Naive thymus-derived CD4-positive, alpha-beta T cell (primary cell): ENCODE data around the gene KDM5C. TPM values are rescaled to one million over a fixed set of nuclear protein-coding genes. Genes with fewer than 3 reads are reported as not detected.

ENCODE experiments used
- ATAC-seq: fragments of 150-1000 bp; cut with Tn5 transposase; 2 replicates; pipeline ENCODE4 v1.10.0; 2021; ENCODE audit warnings: mild to moderate bottlenecking, moderate library complexity
- CTCF ChIA-PET: fragments of 350-600 bp; sonication (Branson Sonifier 250); formaldehyde crosslinking; loops from one replicate; lab custom pipeline; 2021; ENCODE audit warnings: antibody characterized with exemption; lab: Charles Lee
- POLR2A ChIA-PET: fragments of 350-600 bp; sonication (Branson Sonifier 250); formaldehyde crosslinking; loops from one replicate; lab custom pipeline; 2021; ENCODE audit warnings: antibody characterized with exemption, inconsistent platforms; lab: Charles Lee
- DNase-seq, 9 donors: peaks; one replicate each; pipeline versions ENCODE4 v3.0.0 to v3.0.0-alpha.2; 2020 to 2022; ENCODE audit warnings: mixed read lengths in 1 of 9
- H3K27ac ChIP-seq: one replicate; pipeline ENCODE4 v1.7.0; 2013; ENCODE audit warnings: mild to moderate bottlenecking, low read depth, low read length, moderate library complexity
- H3K27me3 ChIP-seq, 2 donors: one replicate each; pipeline ENCODE4 v1.7.0; 2013; ENCODE audit warnings: low read length in 2 of 2, mild to moderate bottlenecking in 2 of 2, moderate library complexity in 2 of 2; ENCODE audit not compliant: control insufficient read depth in 2 of 2, insufficient read depth in 2 of 2
- H3K36me3 ChIP-seq, 3 experiments: 1 replicate in 2 of 3; 2 replicates in 1 of 3; pipeline ENCODE4 v1.7.0; 2013; ENCODE audit warnings: low read length in 3 of 3, mild to moderate bottlenecking in 3 of 3, moderate library complexity in 1 of 3; ENCODE audit not compliant: insufficient read depth in 3 of 3, control insufficient read depth in 2 of 3
- H3K4me1 ChIP-seq, 2 donors: one replicate each; pipeline ENCODE4 v1.7.0; 2013; ENCODE audit warnings: low read length in 2 of 2, mild to moderate bottlenecking in 2 of 2, moderate library complexity in 1 of 2; ENCODE audit not compliant: control insufficient read depth in 2 of 2, insufficient read depth in 2 of 2
- H3K4me3 ChIP-seq: 2 replicates; pipeline ENCODE4 v1.7.0; 2013; ENCODE audit warnings: mild to moderate bottlenecking, low read length
- H3K9me3 ChIP-seq, 3 experiments: 1 replicate in 2 of 3; 2 replicates in 1 of 3; pipeline ENCODE4 v1.7.0; 2013; ENCODE audit warnings: low read length in 3 of 3; ENCODE audit not compliant: control insufficient read depth in 2 of 3
- H3K27ac Mint-ChIP-seq, 9 donors: one replicate each; pipeline ENCODE4 v1.8.0; 2020 to 2022; ENCODE audit warnings: mixed read lengths in 9 of 9, mild to moderate bottlenecking in 8 of 9, moderate library complexity in 5 of 9, inconsistent platforms in 2 of 9
- H3K27me3 Mint-ChIP-seq, 5 donors: one replicate each; pipeline ENCODE4 v1.8.0; 2021 to 2022; ENCODE audit warnings: mixed read lengths in 5 of 5, mild to moderate bottlenecking in 1 of 5
- H3K36me3 Mint-ChIP-seq, 5 donors: one replicate each; pipeline ENCODE4 v1.8.0; 2020 to 2022; ENCODE audit warnings: mixed read lengths in 5 of 5, mild to moderate bottlenecking in 3 of 5, inconsistent platforms in 1 of 5
- H3K4me1 Mint-ChIP-seq, 7 donors: one replicate each; pipeline ENCODE4 v1.8.0; 2020 to 2022; ENCODE audit warnings: mixed read lengths in 7 of 7, mild to moderate bottlenecking in 3 of 7, inconsistent platforms in 1 of 7
- H3K4me3 Mint-ChIP-seq, 10 donors: one replicate each; pipeline ENCODE4 v1.8.0; 2020 to 2022; ENCODE audit warnings: mild to moderate bottlenecking in 10 of 10, mixed read lengths in 10 of 10, moderate library complexity in 6 of 10, inconsistent platforms in 2 of 10
- H3K9me3 Mint-ChIP-seq, 11 donors: one replicate each; pipeline ENCODE4 v1.8.0; 2020 to 2022; ENCODE audit warnings: mixed read lengths in 11 of 11, mild to moderate bottlenecking in 4 of 11, inconsistent platforms in 1 of 11, moderate library complexity in 1 of 11
- intact Hi-C, 2 donors: fragments of 100-400 bp; cut with micrococcal nuclease; formaldehyde crosslinking; loops; one replicate each; pipeline ENCODE4 v1.15.1; 2023
- polyA plus RNA-seq, 2 donors: library from polyadenylated mRNA; unstranded; fragments of 300-500 nt; fragmentation: Illumina TruSeq; gene quantifications; one replicate each; pipeline ENCODE4 v1.2.3, GENCODE V29; 2021
- total RNA-seq, 6 experiments: library from RNA in 5 of 6; stranded (reverse) in 5 of 6; gene quantifications; 1 replicate in 5 of 6; 2 replicates in 1 of 6; pipeline ENCODE4 v1.2.3 and lab custom pipeline; 2021 to 2026

KDM5C gene
- total and polyA plus RNA-seq, 7 experiments from 2014 or later, result 24.4 to 216 (median 128) TPM

DNA sequence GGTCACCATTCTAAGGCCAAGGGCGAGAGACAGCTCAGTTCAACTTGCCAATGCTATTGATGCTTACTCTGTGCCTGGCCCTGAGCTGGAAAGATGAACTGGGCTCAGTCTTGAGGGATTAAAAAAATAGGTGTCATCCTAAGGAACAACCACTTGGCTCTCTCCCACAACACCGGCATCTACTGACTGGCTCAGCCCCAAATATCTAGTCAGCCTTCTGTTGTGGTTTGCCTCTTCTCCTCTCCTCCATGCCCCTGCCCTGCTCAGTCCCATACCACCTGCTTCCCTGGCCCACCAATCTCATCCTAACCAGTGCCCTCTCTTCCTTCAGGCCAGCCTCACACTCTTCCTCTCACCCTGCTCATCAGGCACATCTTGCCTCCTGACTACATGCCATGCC lies 29.6 kb downstream of the KDM5C start:
- no peaks in the 10 kb centered on the region for H3K4me1 Mint-ChIP-seq
- no peaks in the 10 kb centered on the region for H3K9me3 ChIP-seq
- H3K4me3 ChIP-seq, result no peak overlapping the region
- POLR2A ChIA-PET, result interaction anchor here (0.6 to 0.7 kb wide), 2 partner anchors 29 to 99 kb away, joined by 3 read pairs; no protein-coding TSS in a partner anchor
- H3K4me3 Mint-ChIP-seq, result no peak overlapping the region
- H3K4me1 ChIP-seq, result no peaks in the 10 kb centered on the region
- no peaks in the 10 kb centered on the region for H3K27me3 Mint-ChIP-seq
- ATAC-seq, result no peak
- H3K36me3 ChIP-seq, result peaks cover 4 to 78% (median 13%) of the 10 kb centered on the region in 3 experiments
- no peaks in the 10 kb centered on the region for H3K27me3 ChIP-seq
- no peaks in the 10 kb centered on the region for H3K9me3 Mint-ChIP-seq
- peak overlapping the region in 2 of 9 donors; percentile 17 to 55 for H3K27ac Mint-ChIP-seq
- CTCF ChIA-PET, result no interaction called here
- H3K36me3 Mint-ChIP-seq, result peaks cover 0 to 56% (median 14%) of the 10 kb centered on the region in 5 donors
- no peak for DNase-seq
- intact Hi-C loops, result no loop called here
- H3K27ac ChIP-seq, result no peak overlapping the region

DNA sequence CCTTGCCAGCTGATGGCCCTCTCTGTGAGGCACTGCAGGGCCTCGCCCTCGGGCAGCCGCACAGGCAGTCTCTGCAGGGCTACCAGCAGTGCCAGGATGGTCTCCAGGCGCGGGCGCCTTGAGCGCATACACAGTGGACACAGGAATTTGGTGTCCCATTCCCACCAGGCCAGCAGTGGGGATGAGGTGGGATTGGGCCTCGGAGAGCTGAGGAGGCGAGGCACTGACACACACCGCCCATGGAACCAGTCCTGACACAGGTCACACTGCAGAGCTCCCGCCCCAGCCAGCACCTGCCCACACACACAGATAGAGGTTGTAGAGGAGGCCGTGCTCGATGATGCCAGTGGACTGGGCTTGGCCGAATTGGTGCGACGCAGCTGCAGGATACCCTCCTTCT lies 30.7 kb downstream of the KDM5C start:
- ATAC-seq (no peak), DNase-seq (no peak)
- no peak overlapping the region for H3K4me3 Mint-ChIP-seq
- H3K27me3 Mint-ChIP-seq, result no peaks in the 10 kb centered on the region
- H3K4me1 Mint-ChIP-seq, result no peaks in the 10 kb centered on the region
- no peaks in the 10 kb centered on the region for H3K4me1 ChIP-seq
- no peak overlapping the region for H3K27ac ChIP-seq
- H3K36me3 ChIP-seq, result peaks cover 4 to 67% (median 13%) of the 10 kb centered on the region in 3 experiments
- CTCF ChIA-PET, result no interaction called here
- POLR2A ChIA-PET, result no interaction called here
- H3K36me3 Mint-ChIP-seq, result peaks cover 0 to 52% (median 10%) of the 10 kb centered on the region in 5 donors
- intact Hi-C loops, result no loop called here
- H3K27me3 ChIP-seq, result no peaks in the 10 kb centered on the region
- H3K9me3 Mint-ChIP-seq, result no peaks in the 10 kb centered on the region
- no peak overlapping the region for H3K27ac Mint-ChIP-seq
- no peak overlapping the region for H3K4me3 ChIP-seq
- H3K9me3 ChIP-seq, result no peaks in the 10 kb centered on the region

GRCh38 chrX:53193093-53193492 lies 31.9 kb downstream of the KDM5C start:
- Histone ChIP-seq H3K27me3 (no peaks in the 10 kb centered on the region), H3K9me3 (no peaks in the 10 kb centered on the region), H3K4me3 (no peak overlapping the region), H3K36me3 (peaks cover 4 to 54% (median 13%) of the 10 kb centered on the region in 3 experiments), H3K27ac (no peak overlapping the region), H3K4me1 (no peaks in the 10 kb centered on the region)
- ChIA-PET CTCF (no interaction called here), POLR2A (no interaction called here)
- Mint-ChIP-seq H3K36me3 (peaks cover 0 to 40% (median 10%) of the 10 kb centered on the region in 5 donors), H3K27me3 (no peaks in the 10 kb centered on the region), H3K4me1 (no peaks in the 10 kb centered on the region), H3K27ac (no peak overlapping the region), H3K9me3 (no peaks in the 10 kb centered on the region), H3K4me3 (no peak overlapping the region)
- intact Hi-C loops, result no loop called here
- ATAC-seq (no peak), DNase-seq (no peak)

DNA sequence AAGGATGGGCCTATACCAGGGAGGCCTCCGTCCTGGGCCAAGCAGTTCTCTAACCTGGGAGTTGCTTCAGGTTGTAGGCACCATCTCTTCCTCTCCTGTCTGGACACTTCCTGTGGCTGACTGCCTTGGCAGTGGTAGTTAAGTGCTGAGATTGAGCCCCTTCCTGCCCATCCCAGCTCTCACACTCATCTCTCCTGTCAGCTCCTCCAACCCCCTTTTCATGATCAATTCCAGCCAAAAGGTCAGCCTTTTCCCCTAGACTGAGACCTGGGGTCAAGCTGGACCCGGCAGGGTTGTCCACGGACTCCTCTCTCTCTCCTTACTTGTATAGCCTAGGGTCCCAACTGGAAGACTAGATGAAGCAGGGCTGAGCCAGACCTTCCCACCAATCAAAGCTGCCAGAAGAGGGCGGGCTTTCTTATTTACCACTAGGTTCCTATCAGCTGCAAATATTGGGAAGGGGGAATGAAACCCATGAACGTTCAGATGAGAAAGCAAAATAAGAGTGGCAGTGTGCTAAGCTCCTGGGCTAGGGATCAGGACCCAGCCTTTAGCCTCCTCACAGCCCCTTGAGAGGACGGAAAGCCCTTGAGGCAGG lies 34.5 kb downstream of the KDM5C start:
- Mint-ChIP-seq H3K27ac (peak overlapping the region in 5 of 9 donors; percentile 25 to 82 (median 75)), H3K9me3 (no peaks in the 10 kb centered on the region), H3K4me3 (no peak overlapping the region), H3K4me1 (no peaks in the 10 kb centered on the region), H3K36me3 (peaks cover 0 to 32% (median 1%) of the 10 kb centered on the region in 5 donors), H3K27me3 (no peaks in the 10 kb centered on the region)
- no peaks in the 10 kb centered on the region for H3K4me1 ChIP-seq
- POLR2A ChIA-PET, result interaction anchor here (1.1 kb wide), 1 partner anchor 18 kb away, joined by 3 read pairs; no protein-coding TSS in a partner anchor
- DNase-seq, result no peak
- intact Hi-C loops, result no loop called here
- no peak overlapping the region for H3K27ac ChIP-seq
- H3K36me3 ChIP-seq, result peaks cover 0 to 29% (median 6%) of the 10 kb centered on the region in 3 experiments
- H3K4me3 ChIP-seq, result no peak overlapping the region
- no peaks in the 10 kb centered on the region for H3K27me3 ChIP-seq
- CTCF ChIA-PET, result interaction anchor here (1.4 kb wide), 1 partner anchor 9 kb away, joined by 3 read pairs; no protein-coding TSS in a partner anchor
- peak; percentile 16 for ATAC-seq
- H3K9me3 ChIP-seq, result no peaks in the 10 kb centered on the region

GRCh38 chrX:53188763-53189162 lies 36.2 kb downstream of the KDM5C start:
- CTCF ChIA-PET, result interaction anchor here (1.4 kb wide), 1 partner anchor 11 kb away, joined by 3 read pairs; no protein-coding TSS in a partner anchor
- intact Hi-C loops, result no loop called here
- peak overlapping the region in 5 of 9 donors; percentile 23 to 62 (median 37) for H3K27ac Mint-ChIP-seq

GRCh38 chrX:53186351-53186750 lies 38.7 kb downstream of the KDM5C start:
- H3K4me1 ChIP-seq, result no peaks in the 10 kb centered on the region
- CTCF ChIA-PET, result no interaction called here
- DNase-seq, result no peak

More at GRCh38 chrX:53188763-53189162, 36.2 kb downstream of the KDM5C start:
- ATAC-seq (no peak), DNase-seq (no peak)
- Mint-ChIP-seq H3K4me3 (no peak overlapping the region), H3K4me1 (no peaks in the 10 kb centered on the region), H3K9me3 (no peaks in the 10 kb centered on the region), H3K36me3 (peaks cover 0 to 33% (median 0%) of the 10 kb centered on the region in 5 donors), H3K27me3 (no peaks in the 10 kb centered on the region)
- POLR2A ChIA-PET, result no interaction called here
- H3K9me3 ChIP-seq, result no peaks in the 10 kb centered on the region
- no peak overlapping the region for H3K27ac ChIP-seq
- no peak overlapping the region for H3K4me3 ChIP-seq
- peaks cover 0 to 12% (median 0%) of the 10 kb centered on the region in 3 experiments for H3K36me3 ChIP-seq
- H3K27me3 ChIP-seq, result no peaks in the 10 kb centered on the region
- H3K4me1 ChIP-seq, result no peaks in the 10 kb centered on the region

More at GRCh38 chrX:53186351-53186750, 38.7 kb downstream of the KDM5C start:
- no peak for ATAC-seq
- intact Hi-C loops, result no loop called here
- H3K36me3 Mint-ChIP-seq, result peaks cover 0 to 32% (median 0%) of the 10 kb centered on the region in 5 donors
- no peak overlapping the region for H3K4me3 Mint-ChIP-seq
- Histone ChIP-seq H3K27me3 (no peaks in the 10 kb centered on the region), H3K27ac (no peak overlapping the region), H3K9me3 (no peaks in the 10 kb centered on the region), H3K36me3 (no peaks in the 10 kb centered on the region), H3K4me3 (no peak overlapping the region)
- no peaks in the 10 kb centered on the region for H3K27me3 Mint-ChIP-seq
- no peaks in the 10 kb centered on the region for H3K4me1 Mint-ChIP-seq
- H3K9me3 Mint-ChIP-seq, result peaks cover 0 to 2% (median 0%) of the 10 kb centered on the region in 11 donors
- POLR2A ChIA-PET, result no interaction called here
- H3K27ac Mint-ChIP-seq, result peak overlapping the region in 2 of 9 donors; percentile 9 to 75
